Hepatocyte (in vitro differentiated cells): ENCODE results near the gene SLITRK4.

ENCODE experiments used
- CTCF ChIP-seq: fragments of 200-600 bp; sonication (generic); IDR thresholded peaks from 2 replicates; pipeline ENCODE4 v1.5.1; 2016; ENCODE audit warnings: antibody characterized with exemption, mild to moderate bottlenecking; ENCODE audit not compliant: poor library complexity
- EZH2 ChIP-seq: fragments of 200-600 bp; sonication (generic); IDR thresholded peaks from 2 replicates; pipeline ENCODE4 v1.6.1; 2016; ENCODE audit warnings: antibody characterized with exemption, mild to moderate bottlenecking, borderline replicate concordance
- EZH2phosphoT487 ChIP-seq: fragments of 200-600 bp; sonication (generic); IDR thresholded peaks from one replicate; pipeline ENCODE4 v1.6.1; 2018; ENCODE audit warnings: antibody characterized with exemption, mild to moderate bottlenecking, low read depth, moderate library complexity; ENCODE audit not compliant: unreplicated experiment, severe bottlenecking

DNA sequence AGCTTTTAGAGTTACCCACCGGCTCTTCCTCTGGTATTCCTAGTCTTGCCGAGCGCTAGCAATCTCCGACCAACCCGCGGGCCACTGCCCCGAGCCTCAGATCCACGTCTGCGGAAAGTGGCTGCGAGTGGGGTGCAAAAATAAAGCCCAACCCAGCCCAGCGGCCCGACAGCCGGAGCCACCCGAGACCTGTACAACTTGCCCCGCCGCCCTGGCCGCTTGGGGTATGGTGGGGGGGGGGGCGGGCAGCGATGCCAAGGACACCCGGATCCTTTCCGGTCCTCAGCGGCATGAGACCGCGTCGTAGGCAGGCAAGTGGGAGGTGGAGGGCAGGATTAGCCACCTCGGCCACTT, 1.6 kb downstream of the SLITRK4 start:
- no peak for TF ChIP-seq CTCF
- no peak for TF ChIP-seq EZH2
- no peak for TF ChIP-seq EZH2phosphoT487
